ENCODE results near the gene OR4D2.
"Not testable (repeated sequence)": the region's sequence is repeated elsewhere in the genome, so short reads cannot be mapped to it uniquely, and the experiment has no call there.

The OR4D2 gene

DNA sequence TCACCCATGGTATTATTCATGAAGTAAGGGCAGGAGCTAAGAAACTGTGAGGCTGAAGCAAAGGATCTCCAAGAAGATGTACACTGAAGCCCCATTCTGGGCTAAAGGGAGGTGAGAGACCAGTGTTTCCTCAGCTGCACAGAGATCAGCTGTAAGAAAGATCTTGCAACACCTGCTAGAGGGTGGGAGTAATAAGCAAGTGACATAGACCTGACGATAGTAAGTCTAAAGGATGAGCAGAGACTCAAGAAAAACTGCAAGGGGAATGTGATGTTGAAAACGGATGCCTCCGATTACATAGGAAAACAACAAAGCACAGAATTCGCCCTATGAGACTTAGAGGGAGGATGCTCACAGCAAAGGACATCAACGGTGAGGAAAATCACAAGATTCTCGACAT lies at the start of gene OR4D2:
TSS of gene OR4D2 (plus strand) at position 301 of the 400 bp plus-strand sequence. CDS start 2,674 bp downstream, outside the sequence.
- FAIRE-seq = no peak

DNA sequence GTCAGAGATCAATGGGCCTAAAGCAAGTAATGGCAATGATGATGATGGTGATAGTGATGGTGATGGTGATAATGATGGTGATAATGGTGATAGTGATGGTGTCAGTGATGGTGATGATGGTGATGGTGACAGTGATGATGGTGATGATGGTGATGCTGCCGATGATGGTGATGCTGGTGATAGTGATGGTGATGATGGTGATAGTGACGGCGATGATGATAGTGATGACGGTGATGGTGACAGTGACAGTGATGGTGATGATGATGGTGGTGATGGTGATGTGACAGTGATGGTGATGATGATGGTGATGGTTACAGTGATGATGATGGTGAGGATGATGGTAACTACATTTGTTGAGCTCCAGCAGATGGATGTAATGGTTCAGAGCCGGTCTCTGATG lies 49.4 kb upstream of the OR4D2 start:
- FAIRE-seq = no peak

DNA sequence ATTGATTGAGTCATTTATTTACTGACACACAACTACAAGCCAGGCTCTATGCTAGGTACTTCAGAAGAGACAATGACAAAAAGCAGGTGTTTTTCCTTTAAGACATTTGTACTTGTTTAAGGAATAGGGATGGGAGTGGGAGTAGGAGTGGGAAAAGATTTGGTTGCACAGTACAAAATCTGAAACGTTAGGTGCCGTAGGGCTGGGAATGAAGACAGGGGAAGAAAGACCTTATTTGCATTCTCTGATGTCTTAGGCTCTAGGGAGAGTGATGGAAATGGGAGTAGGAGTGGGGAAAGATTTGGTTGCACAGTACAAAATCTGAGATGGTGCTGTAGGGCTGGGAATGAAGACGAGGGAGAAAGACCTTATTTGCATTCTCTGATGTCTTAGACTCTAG lies 47.3 kb upstream of the OR4D2 start:
- no peak for FAIRE-seq

DNA sequence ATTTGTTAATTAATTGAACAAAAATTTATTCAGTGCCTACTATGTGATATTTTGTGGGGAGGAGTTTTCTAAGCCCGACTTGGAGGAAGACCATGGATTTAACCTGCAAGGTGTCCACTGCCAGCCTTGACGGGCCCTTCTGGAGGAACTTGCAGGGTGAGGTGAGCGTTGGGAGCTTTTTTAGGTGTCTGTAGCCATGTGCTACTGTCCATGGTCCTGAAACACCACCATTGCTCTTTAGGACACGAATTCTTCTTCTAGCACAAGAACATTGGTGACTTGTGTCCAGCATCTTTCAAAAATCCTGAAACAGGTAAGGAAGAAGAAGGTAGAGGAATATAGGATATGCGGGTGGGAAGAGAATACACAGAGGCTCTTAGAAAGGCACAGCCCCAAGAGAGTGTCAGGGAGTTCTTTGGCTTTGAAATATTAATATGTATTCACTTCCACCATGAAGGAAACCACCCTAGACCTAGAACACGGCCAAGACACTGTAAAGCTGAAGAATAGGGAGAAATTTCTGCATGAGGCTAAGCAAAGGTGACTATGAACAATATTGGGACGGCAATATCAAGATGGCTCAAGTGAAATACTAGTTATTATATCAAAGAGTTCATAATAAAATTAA lies 46.5 kb upstream of the OR4D2 start:
- FAIRE-seq = no peak

DNA sequence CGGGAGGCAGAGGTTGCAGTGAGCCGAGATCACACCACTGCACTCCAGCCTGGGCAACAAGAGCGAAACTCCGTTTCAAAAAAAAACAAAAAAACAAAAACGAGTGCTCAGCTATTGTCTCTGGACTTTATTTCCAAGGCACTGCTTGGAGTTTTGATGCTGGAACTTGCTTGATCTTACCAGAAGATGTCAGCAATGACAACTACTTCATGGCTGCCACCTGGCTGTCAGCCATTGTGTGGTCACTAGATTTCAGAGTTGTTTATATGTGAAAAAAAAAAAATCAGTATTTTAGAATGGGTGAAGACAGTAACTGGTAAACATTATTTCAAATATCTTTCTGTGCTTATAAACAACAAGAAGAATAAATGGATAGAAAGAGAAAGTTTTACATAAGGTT lies 44.9 kb upstream of the OR4D2 start:
- peak; percentile 15 for FAIRE-seq

DNA sequence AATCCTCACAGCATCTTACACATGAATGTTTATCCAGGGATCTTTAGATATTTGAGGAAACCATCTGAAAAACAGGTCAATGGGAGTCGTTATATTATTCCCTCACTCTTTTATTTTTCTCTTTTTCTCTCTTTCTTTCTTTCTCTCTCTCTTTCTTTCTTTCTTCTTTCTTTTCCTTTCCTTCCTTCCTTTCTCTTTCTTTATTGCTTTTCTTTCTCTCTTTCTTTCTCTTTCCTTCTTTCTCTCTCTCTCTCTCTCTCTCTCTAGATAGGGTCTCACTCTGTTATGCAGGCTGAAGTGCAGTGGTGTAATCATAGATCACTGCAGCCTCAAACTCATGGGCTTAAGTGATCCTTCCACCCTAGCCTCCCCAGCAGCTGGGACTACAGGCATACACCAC lies 38.9 kb upstream of the OR4D2 start:
- FAIRE-seq = no peak

DNA sequence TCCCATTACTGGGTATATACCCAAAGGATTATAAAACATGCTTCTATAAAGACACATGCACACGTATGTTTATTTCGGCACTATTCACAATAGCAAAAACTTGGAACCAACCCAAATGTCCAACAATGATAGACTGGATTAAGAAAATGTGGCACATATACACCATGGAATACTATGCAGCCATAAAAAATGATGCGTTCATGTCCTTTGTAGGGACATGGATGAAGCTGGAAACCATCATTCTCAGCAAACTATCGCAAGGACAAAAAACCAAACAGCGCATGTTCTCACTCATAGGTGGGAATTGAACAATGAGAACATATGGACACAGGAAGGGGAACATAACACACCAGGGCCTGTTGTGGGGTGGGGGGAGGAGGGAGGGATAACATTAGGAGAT lies 34.1 kb upstream of the OR4D2 start:
- FAIRE-seq = not testable (repeated sequence)

DNA sequence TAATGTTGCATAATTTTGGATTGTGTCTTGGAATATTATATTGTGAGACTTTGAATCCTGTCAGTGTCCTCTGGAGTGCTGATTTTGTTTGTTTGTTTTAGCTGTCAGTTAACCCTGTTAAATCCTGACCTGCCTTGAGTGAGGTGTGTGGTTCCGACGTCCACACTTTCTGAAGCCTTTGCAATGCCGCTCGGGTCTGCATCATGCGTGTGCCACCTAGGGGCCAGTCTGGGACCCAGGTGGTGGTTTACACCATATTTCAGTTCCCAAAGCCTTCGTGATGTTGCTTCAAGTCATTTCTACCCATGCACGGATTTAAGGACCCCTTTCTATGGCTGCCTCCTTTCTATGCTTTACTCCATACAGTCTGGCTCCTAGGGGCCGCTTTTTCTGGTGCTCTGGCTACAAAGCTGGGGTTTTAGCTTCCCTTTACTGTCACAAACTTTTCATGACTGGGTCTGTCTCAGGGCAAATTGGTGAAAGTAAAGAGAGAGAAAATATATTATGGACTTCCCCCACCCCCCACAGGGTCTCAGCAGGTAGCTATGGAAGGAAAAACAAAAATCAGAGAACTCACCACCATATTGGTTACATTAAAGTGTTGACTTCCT lies 30.0 kb upstream of the OR4D2 start:
- no peak for FAIRE-seq

DNA sequence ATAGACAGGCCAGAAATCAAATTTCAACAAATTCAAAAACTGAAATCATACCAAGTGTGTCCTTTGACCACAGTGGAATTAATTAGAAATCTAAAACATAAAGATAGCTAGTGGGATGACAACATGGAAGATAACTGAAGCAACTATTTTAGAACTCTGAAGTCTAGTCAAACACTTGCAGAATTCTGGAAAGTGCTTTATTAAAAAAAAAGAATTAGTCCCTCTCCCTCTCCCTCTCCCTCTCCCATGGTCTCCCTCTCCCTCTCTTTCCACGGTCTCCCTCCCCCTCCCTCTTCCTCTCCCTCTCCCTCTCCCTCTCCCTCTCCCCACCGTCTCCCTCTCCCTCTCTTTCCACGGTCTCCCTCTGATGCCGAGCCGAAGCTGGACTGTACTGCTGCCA lies 25.3 kb upstream of the OR4D2 start:
- no peak for FAIRE-seq

DNA sequence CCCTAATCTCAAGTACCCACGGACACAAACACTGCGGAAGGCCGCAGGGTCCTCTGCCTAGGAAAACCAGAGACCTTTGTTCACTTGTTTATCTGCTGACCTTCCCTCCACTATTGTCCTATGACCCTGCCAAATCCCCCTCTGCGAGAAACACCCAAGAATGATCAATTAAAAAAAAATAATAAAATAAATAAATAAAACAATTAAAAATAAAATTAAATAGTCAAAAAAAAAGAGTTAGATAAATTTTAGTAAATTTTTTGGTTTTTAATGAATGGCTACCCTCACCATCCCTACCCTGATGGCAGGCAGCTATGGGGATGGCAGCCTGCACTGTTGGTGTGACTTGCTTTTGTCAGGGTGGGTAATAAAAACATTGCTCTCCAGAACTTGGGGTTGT lies 23.4 kb upstream of the OR4D2 start:
- not testable (repeated sequence) for FAIRE-seq

DNA sequence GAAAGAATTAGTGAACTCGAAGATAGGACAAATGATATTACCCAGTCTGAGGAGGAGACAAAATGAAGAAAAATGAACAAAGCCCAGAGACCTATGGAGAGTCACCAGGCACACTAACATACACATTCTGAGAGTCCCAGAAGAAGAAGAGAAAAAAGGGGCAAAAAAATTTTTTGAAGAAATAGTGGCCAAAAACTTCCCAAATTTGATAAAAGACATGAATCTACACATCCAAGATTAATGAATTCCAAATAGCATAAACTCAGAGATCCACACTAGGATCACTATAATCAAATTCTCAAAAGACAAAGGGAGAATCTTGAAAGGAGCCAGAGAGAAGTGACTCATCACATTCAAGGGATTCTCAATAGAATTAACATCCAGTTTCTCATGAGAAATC lies 22.0 kb upstream of the OR4D2 start:
- no peak for FAIRE-seq

DNA sequence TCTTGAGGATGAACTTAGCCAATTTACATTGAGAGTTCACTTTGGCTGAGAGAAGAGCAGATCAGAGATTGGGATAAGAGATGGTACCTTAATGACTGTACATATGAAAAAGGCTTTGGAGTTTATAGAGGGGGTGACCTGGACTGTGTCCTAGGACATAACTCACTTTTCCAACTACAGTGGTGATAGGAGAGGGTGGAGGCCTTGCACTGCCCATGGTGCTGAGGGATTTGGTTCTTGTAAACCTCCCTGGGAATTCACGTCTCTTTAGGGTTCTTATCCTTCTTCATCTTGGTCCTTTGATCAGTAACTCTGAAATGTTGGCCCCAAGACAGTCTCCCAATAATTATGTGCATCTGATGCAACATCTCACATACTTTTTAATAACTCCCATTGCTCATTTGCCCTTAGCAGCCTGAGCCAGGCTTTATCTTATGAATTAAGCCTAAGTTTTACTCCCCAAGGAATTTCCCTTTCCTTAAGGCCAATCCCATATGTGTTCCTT lies 18.8 kb upstream of the OR4D2 start, which contains the start of gene OR4D1:
TSS of gene OR4D1 (plus strand) at position 455 of the 505 bp plus-strand sequence. CDS start 6,770 bp downstream, outside the sequence.
- no peak for FAIRE-seq

DNA sequence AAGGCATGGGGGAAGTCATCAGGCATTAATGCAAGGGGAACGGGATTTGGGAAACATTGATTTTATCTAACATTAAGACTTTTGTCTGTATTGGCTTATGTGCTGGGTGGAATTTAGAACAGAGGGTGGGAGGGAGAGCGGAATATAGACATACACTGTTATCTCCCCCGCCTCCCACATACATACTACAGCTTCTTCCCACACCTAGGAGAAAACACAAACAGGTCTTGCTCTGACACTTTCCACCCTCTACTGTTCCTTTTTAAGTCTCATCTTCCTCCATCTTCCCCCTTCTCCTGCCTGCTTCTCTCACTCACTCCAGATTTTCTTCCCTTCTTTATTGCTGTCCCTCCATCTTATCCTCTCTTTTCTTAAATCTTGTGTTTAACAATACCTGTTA lies 18.2 kb upstream of the OR4D2 start:
- FAIRE-seq = no peak

DNA sequence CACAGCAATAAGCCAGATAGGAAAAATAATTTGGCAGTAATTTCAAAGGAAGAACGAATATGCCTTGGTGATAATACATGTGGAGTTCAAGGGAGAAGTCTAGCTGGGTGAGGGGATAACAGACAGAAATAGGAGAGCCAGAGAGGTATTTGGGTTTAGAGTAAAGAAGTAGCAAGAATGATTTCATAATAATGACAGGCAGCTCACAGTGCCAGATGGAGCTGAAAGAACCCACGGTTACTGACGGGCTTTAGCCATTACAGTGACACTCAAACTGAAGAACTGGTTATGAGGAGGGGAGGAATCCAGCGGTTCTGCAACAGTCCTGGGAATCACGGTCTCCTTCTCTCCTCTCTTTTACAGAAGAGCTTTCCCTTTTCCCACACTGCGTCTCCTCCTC lies 16.4 kb upstream of the OR4D2 start:
- FAIRE-seq = no peak

DNA sequence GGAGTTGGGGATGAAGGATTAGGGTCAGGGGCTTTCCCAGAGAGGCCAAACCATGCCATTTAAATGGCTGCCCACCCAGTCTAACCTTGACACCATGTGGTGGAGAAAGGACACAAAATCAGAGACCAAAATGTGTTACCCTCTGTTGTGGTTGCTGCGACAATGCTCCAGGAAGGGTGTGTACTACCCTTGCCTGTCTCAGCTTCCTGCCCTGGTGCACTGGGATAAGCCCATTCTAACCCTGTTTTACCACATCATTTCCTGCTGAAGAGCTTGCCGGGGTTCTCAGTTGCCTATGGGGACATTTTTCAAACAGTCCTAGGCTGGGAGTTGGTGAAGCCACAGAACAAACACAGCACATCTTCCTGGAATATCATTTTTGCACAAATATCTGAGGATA lies 13.7 kb upstream of the OR4D2 start:
- no peak for FAIRE-seq

DNA sequence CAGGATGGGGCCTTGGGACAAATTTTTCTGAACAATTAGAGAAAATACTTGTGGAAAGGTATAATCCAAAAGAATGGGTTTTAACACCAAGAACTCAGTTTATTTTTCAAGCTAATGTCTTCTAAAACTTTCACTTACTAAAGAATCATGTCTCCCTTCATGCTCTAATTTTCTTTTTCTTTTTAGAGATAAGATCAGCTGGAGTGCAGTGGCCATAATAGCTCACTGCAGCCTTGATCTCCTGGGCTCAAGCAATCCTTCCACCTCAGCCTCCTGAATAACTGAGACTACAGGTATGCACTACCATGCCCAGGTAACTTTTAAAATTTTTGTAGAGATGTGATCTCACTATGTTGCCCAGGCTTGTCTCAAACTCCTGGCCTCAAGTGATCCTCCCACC lies 13.1 kb upstream of the OR4D2 start:
- no peak for FAIRE-seq

DNA sequence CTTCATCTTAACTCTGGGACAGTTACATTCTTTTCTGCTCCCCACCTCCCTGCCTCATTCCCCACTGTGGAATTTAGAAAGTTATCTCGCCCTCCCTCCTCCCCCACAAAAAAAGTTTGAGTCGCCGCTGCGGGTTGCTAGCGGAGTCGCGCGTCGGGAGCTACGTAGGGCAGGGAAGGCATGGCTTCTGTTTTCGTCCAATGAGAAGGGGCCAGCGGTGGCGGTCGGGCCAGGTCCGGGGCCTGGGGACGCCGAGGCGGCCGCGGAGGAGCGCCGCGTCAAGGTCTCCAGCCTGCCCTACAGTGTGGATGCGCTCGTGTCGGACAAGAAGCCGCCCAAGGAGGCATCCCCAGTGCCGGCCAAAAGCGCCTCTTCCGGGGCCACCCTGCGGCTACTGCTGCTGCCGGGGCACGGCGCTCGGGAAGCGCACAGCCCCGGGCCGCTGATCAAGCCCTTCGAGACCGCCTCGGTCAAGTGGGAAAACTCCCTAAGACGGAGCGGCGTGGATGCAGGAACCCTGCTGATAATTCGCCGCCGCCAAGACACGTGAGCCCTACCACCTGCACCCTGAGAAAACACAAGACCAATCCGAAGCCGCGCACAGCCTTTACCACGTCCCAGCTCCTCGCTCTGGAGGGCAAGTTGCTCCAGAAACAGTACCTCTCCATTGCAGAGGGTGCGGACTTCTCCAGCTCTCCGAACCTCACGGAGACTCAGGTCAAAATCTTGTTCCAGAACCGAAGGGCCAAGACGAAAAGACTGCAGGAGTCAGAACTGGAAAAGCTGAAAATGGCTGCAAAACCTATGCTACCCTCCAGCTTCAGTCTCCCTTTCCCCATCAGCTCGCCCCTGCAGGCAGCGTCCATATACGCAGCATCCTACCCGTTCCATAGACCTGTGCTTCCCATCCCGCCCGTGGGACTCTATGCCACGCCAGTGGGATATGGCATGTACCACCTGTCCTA lies 9.7 kb upstream of the OR4D2 start:
- no peak for FAIRE-seq

DNA sequence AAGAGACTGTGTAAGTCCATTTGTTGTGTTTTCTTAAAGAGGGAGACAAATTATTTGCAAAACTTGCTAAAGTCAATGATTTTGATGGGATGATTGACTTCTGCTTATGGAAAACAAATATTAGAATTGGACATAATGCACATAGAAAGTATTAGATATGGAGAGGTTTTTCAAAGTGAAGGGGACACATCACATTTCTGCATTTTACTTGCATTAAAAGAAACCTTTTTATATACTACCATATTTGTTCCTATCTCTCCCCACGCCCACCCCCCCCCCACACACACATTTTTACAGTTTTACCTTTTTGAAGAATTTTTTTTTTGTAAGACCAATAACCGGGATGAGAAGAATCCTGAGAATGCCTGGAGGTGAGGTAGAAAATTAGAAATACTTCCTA lies 8.6 kb upstream of the OR4D2 start:
- no peak for FAIRE-seq

DNA sequence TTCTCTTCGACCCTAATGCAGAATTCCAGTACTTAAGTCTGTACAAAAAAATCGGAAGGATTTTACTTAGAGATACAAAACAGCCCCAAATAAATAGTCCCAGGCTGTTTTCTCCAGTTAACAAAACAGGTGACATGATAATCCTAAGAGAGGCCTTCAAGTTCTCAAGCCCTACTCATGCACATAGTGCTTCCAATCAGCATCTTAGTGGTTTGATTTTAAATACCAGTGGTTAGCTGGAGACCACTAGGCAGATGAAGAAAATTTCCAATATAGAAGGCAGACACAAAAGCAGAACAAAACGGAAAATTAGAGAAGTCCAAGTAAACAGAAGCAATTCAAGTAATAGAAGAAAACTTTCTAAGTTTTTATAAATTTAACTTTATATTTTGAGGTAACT lies 5.2 kb upstream of the OR4D2 start:
- no peak for FAIRE-seq

DNA sequence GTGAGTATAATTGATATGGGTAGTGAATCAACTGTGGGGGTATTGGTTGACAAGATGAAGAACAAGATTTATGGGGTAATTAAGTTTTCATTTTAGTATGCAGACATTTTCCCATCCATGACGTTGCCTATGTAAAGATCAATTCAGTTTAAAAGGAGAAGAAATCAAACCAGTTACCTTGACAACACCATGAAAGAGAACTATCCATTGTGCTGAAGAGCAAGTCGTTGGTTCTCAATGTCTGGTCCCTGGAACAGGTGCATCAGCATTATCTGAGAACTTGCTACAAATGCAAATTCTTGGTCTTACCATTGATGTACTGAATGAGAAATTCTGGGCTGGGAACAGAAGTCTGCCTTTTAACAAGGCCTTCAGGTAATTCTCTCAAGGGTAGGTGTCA lies 801 bp upstream of the OR4D2 start:
- FAIRE-seq = no peak

DNA sequence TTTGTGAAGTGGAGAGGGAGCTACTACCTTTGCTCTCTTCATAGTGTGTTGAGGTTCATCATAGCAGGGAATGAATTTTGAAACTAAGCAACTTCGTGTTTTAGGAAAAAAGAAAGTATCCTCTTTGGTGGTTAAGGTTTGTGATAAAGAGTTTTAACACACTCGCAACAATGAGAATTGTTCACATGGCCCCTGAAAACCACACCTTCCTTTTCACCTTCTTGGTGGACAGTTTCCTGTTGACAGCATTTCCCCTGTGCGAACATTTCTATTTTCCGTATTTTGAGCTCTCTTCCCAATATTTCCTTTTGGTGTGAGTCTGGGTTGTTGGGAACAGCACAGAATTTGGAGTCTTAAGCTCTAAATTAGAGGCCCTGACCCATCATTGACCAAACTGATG lies 3.8 kb downstream of the OR4D2 start:
- no peak for FAIRE-seq

DNA sequence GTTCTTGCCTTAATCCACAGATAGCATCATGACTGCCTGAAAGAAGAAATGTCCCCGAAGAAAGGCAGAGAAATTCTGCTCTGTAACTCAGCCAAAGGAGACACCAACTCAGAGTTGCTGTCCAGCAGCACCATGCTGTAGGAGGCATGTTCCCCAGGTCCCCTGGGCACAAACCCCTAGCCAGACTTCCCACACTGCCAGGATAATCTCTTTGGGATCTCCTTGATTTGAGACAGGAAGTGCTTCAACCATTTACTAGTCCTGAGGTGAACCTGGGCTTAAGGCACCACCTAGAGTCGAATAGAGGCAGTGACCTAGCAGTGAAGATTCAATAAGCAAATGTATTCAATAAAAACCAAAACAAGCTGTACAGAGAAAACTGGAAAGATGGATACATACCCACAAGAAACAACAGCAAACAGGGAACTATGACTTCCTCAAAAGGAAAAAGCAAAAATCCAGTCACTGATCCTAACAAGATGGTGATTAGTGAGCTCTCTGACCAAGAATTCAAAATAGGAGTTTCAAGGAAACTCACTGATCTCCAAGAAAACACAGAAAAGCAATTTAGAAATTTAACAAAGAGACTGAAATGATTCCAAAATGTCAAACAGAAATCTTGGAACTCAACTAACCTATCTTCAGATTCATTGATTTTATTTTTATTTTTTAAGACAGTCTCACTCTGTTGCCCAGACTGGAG lies 5.7 kb downstream of the OR4D2 start:
- FAIRE-seq = no peak

DNA sequence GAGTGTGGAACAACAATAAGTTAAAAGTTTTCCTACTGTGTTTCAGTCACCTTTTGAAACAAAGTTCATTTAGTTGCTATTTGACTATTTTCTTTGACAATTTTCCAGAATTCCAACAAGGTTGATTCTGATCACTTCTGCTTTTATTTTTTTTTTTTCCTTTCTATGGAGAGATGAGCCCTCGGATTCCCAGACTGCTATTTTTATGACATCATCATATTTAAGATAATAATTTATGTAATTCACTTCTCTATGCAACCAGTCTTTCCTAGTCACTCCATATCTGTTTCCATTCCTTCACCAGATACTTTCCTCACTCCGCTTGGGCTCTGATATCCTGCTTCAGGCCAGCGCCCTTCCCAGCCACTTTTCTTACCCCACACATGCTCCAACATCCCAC lies 8.1 kb downstream of the OR4D2 start:
- no peak for FAIRE-seq

Measured in endometrium (tissue), 2 donors.